D721Med (cell line): ENCODE measurements around the gene GPATCH8.

Source experiments
- DNase-seq: peaks from one replicate; pipeline ENCODE4 v3.0.0; 2011; ENCODE audit warnings: low spot score; ENCODE audit not compliant: insufficient read length
- FAIRE-seq: peaks from 2 replicates; lab custom pipeline; 2011; peaks lifted over from hg19 to GRCh38; lab: Jason Lieb, UNC
- TF ChIP-seq, protein P1 (sequence below): IDR thresholded peaks from 2 replicates; pipeline ENCODE4 v1.5.1; 2012; ENCODE audit warnings: mild to moderate bottlenecking, control low read depth; ENCODE audit not compliant: insufficient read depth; ENCODE audit errors: missing control alignments

Gene GPATCH8

DNA sequence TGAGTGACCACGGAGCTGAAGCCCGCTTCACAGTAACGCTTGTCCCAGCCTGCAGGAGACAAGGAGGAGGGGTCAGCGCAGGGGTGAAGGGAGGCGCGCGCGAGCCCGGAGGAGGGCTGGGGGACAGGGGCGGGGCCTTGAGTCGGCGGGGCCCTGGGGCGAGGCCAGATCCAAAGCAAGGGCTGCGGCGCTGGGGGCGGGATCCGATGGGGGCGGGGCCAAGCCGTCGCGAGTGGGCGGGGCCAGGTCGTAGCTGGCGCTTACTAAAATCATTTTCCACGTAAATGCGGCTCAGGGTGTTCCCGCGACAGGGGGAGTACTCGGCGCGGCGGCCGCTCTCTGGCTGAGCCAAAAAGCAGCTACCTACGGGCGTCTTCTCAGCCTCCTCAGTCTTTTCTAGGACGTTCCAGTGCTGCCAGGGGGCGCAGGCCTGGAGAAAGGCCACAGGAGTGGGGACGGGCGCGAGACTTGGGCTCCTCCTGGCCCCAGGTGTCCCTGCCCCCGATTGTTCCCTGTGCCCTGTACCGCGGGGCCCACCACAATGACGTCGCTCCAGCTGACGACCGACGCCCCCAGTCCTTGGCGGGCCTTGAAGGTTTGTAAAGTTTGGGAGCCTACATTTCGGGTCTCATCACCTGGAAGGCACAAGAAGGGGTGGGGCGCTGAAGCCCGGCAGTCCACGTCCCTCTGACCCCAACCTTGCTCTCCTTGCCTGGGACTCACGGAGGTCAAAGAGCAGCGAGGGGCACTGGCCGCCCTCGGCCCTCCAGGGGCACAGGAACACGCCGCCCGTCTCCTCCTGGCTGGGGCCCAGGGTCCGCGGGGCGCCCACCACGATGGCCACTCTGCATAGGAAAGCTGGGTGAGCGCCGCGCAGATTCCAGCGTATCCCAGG is 117.7 kb downstream of the GPATCH8 start:
- FAIRE-seq (no peak), DNase-seq (peak; percentile 78)
- TF ChIP-seq, protein P1, sequence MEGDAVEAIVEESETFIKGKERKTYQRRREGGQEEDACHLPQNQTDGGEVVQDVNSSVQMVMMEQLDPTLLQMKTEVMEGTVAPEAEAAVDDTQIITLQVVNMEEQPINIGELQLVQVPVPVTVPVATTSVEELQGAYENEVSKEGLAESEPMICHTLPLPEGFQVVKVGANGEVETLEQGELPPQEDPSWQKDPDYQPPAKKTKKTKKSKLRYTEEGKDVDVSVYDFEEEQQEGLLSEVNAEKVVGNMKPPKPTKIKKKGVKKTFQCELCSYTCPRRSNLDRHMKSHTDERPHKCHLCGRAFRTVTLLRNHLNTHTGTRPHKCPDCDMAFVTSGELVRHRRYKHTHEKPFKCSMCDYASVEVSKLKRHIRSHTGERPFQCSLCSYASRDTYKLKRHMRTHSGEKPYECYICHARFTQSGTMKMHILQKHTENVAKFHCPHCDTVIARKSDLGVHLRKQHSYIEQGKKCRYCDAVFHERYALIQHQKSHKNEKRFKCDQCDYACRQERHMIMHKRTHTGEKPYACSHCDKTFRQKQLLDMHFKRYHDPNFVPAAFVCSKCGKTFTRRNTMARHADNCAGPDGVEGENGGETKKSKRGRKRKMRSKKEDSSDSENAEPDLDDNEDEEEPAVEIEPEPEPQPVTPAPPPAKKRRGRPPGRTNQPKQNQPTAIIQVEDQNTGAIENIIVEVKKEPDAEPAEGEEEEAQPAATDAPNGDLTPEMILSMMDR = no peak

DNA sequence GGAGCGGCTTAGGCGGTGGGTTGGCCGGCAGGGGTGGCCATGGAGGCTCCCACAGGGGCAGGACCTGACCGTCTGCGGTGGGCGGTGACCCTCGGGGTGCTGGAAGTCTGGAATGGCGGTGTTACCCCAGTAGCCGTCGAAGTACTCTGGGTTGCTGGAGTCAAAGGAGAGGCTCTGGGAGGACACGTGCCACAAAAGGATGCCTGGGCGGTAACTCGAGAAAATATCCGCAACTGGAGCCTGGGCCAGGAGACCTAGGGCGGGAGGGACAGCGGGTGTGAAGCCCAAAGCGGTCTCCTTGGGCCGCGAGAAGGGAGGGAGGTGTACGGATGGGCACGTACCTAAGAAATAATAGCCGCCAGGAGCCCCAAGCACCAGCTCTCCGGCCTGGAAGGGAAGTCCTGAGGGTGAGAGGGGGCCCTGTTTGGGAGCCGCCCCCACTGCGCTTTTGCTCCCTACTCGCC is 118.4 kb downstream of the GPATCH8 start:
- TF ChIP-seq, protein P1 = no peak
- no peak for FAIRE-seq
- no peak for DNase-seq

DNA sequence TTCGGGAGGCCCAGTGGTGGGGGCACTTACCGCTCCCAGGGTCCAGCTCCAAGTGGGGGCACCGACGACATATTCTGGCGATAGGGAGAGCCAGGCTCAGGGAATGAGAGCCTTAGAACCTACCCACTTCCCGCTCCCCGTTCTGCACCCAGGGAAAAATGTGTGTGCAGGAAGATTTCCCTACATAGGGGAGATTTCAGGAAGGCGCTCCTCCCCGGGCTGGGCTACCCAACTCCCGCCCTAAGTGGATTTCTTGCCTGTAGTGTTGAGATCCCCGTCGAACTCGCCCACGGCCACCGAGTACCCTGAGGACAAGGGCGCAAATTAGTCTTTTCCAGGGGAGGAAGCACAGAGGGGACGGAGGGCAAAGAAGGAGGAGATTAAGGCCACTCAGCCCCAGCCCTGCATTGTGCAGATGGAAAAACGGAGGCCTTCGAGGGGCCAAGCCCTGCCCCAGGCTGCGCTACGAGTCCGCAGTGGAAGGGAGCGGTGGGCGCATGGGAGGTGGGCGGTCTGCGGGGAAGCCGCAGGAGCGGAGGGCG is 118.9 kb downstream of the GPATCH8 start:
- DNase-seq (no peak), FAIRE-seq (no peak)
- TF ChIP-seq, protein P1 = no peak

DNA sequence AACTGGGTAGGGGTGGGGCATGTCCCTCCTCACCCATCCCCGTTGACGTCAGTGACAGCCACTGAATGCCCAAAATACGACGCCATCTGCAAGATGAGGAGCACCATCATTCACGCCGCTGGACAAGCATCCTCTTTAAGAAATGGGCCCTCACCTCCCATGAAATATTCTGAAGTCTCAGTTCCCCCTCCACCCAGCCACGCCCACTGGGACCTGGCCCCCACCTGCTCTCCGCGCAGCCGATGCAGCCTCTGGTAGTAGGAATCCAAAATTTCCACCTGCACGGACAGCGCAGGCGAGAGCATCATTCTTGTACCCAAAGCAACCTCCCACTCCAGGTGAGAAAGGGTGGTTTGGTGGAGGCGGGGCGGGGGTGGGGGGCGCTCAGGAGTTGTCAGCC is 119.3 kb downstream of the GPATCH8 start:
- TF ChIP-seq, protein P1 = no peak
- no peak for FAIRE-seq
- no peak for DNase-seq

DNA sequence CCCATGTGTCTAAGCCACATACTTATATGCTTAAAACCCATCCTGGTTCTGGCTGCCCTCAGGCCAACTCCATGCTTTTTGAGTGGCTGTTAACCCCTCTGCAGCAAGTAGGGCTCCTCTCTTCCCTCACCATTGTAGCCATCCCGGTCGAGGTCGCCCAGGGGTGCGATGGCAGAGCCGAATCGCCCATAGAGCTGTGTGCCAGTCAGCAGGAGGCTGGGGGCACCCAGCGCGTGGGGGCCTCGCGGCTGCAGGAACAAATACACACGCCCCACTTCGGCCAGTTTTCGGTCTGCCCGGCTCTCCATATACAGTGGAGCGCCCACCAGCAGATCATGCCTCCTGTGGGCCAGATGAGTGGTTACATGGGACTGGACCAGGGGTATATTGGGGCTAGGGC is 119.8 kb downstream of the GPATCH8 start:
- no peak for FAIRE-seq
- DNase-seq = no peak
- TF ChIP-seq, protein P1 = no peak

DNA sequence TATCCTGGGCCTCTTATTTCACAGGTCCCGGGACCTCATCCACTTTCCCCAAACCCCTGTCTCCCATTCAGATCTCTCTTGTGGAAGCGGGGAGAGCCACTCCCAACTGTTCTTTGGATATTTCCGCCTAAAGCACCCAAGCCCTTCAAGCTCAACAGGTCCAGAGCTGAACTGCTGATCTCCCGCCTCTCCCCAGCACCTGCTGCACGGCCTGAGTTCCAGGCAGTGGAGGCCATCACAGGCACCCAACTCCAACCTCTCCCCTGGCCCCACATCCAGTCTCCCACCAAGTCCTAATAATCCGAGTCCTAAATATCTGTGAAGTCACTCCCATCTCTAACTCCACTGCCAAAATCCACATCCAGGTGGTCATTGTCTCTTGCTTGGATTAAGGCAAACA is 120.3 kb downstream of the GPATCH8 start:
- TF ChIP-seq, protein P1 = no peak
- DNase-seq = no peak
- no peak for FAIRE-seq
